GM12875 (cell line): ENCODE data around the gene PDGFD.

ENCODE experiments used
- H3K4me3 ChIP-seq: one replicate; pipeline ENCODE4 v1.5.1; 2011; ENCODE audit warnings: low read depth, low read length, control low read depth
- TF ChIP-seq, protein P1 (sequence below): IDR thresholded peaks from 2 replicates; pipeline ENCODE4 v1.5.1; 2011; ENCODE audit warnings: low read depth, mild to moderate bottlenecking, control low read depth, inconsistent platforms, low read length, moderate library complexity, borderline replicate concordance; ENCODE audit not compliant: insufficient read depth

The PDGFD gene

DNA sequence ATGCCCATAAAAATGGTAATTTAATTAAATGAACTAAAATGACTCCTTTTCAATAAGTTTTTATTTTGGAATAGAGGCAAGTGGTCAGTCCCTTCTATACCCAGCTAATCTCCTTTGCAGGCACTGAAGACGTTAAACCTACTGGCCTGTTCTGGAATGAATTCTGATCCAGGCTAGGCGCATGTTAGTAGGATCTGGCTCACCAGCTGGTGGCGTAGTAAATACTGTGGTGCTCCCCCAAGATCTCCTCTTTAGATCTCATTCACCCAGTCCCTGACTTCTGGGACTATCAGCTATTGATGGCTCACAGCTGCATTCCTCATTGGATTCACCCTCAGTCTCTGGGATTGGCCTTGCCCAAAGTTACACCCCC lies 301.2 kb downstream of the PDGFD start:
- TF ChIP-seq, protein P1, sequence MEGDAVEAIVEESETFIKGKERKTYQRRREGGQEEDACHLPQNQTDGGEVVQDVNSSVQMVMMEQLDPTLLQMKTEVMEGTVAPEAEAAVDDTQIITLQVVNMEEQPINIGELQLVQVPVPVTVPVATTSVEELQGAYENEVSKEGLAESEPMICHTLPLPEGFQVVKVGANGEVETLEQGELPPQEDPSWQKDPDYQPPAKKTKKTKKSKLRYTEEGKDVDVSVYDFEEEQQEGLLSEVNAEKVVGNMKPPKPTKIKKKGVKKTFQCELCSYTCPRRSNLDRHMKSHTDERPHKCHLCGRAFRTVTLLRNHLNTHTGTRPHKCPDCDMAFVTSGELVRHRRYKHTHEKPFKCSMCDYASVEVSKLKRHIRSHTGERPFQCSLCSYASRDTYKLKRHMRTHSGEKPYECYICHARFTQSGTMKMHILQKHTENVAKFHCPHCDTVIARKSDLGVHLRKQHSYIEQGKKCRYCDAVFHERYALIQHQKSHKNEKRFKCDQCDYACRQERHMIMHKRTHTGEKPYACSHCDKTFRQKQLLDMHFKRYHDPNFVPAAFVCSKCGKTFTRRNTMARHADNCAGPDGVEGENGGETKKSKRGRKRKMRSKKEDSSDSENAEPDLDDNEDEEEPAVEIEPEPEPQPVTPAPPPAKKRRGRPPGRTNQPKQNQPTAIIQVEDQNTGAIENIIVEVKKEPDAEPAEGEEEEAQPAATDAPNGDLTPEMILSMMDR = no peak
- H3K4me3 ChIP-seq = no peak overlapping the region

- no peak overlapping the region for H3K4me3 ChIP-seq
- TF ChIP-seq, protein P1 = 0 out of 2 replicates have a peak, but pooled peaks have one; percentile 9
Observed at GRCh38 chr11:103862094-103862801, 301.7 kb downstream of the PDGFD start.
